Ramos (cell line): ENCODE data around the gene TTC3.
"Not testable (repeated sequence)": the region's sequence is repeated elsewhere in the genome, so short reads cannot be mapped to it uniquely, and the experiment has no call there.

Experiments used
- in situ Hi-C: fragments of 300-500 bp; cut with MboI; formaldehyde crosslinking; loops from one replicate; pipeline ENCODE4 v1.14.3; 2022; ENCODE audit warnings: low sequenced_read_pairs; ENCODE audit not compliant: unreplicated experiment

TTC3 gene, protein sequence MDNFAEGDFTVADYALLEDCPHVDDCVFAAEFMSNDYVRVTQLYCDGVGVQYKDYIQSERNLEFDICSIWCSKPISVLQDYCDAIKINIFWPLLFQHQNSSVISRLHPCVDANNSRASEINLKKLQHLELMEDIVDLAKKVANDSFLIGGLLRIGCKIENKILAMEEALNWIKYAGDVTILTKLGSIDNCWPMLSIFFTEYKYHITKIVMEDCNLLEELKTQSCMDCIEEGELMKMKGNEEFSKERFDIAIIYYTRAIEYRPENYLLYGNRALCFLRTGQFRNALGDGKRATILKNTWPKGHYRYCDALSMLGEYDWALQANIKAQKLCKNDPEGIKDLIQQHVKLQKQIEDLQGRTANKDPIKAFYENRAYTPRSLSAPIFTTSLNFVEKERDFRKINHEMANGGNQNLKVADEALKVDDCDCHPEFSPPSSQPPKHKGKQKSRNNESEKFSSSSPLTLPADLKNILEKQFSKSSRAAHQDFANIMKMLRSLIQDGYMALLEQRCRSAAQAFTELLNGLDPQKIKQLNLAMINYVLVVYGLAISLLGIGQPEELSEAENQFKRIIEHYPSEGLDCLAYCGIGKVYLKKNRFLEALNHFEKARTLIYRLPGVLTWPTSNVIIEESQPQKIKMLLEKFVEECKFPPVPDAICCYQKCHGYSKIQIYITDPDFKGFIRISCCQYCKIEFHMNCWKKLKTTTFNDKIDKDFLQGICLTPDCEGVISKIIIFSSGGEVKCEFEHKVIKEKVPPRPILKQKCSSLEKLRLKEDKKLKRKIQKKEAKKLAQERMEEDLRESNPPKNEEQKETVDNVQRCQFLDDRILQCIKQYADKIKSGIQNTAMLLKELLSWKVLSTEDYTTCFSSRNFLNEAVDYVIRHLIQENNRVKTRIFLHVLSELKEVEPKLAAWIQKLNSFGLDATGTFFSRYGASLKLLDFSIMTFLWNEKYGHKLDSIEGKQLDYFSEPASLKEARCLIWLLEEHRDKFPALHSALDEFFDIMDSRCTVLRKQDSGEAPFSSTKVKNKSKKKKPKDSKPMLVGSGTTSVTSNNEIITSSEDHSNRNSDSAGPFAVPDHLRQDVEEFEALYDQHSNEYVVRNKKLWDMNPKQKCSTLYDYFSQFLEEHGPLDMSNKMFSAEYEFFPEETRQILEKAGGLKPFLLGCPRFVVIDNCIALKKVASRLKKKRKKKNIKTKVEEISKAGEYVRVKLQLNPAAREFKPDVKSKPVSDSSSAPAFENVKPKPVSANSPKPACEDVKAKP (N-terminal part only)

DNA sequence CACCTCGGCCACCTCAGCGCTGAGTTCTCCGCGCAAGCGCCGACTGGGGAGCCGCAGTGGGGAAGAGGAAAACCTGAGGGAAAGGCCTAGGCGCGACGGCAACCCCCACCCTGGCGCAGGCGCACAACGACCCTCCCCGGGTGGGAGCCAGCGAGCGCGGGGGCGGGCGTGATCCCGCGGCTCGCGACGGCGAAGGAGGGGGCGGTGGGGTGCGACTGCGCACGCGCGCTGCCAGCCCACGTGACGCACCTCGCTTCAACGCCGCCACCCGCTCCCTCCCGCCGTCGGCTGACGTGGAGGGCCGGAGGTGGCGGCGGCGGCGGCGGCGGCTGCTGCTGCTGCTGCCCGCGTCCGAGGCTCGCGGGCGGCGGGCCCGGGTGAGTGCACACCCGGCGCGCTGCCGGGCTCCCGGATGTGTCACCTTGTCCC lies at the start of gene TTC3, which contains the start of gene PIGP:
TTC3 (plus strand) TSS at position 267 of the 429 bp plus-strand sequence. CDS start 14,004 bp downstream, outside the sequence.
PIGP (minus strand) TSS at position 84 of the 429 bp plus-strand sequence. CDS start 556 bp downstream, outside the sequence.
- in situ Hi-C loops: no loop called here

DNA sequence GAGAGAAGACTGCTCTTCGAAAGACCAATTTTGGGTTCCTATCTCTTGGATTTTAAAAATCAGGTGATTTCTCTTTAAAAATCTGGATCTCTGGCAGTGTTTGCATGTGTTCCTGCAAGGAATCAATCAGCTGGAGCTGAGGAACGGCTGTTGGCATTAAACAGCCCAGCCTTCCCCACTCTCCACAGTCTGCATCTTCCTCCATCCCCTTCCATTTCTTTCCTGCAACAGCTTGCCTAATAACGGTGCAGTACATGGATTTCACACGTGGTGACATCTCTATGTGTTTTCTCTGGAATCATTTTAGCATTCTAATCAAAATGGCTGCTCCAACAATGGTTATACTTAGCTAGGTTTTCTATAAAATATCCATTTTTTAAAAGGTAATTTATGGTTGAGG lies 46.6 kb upstream of the TTC3 start:
- in situ Hi-C loops: no loop called here

DNA sequence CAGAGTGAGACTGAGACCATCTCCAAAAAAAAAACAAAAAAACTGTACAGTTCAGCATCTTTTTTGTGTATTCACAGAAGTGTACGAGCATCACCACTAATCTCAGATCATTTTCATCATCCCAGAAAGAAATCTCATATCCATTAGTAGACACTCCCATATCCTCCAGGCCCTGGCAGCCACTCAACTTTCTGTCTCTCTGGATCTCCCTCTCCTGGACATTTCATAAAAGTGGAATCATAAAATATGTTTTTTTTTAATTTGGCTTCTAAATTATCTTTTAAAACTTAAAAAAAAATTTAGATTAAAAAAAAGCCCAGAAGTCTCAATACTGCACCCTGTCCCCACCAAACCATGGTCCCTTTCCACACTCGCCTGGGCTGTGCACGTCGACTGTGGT lies 44.5 kb upstream of the TTC3 start:
- in situ Hi-C loops: no loop called here

DNA sequence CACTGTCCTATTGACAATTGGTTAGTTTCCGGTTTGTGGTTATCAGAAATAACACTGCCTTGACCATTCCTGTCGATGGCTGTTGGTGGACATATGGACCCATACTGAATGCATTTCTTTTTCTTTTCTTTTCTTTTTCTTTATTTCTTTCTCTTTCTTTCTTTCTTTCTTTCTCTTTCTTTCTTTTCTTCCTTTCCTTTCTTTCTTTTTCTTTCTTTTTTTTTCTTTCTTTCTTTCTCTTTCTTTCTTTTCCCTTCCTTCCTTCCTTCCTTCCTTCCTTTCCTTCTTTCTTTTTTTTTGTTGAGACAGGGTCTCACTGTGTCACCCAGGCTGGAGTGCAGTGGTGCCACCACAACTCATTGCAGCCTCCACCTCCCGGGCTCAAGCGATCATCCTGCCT lies 42.2 kb upstream of the TTC3 start:
- in situ Hi-C loops: no loop called here

DNA sequence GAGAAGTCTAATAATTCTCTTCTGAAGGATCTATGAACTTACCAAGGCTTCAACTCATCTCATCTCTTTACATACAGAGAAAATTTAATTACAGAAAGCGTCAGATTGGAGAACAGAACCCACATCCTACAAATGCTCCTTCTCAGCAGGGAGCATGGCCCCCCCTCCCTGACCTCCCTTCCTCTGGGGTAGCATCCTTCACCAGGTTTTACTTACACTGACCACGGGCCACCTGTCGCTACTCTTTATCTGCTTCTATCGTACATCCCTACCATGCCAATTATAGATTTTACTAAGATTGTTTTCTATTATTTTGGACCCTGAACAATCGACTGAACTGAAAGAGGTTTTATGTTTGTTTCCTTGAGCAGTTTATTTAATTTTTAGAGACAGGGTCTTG lies 40.8 kb upstream of the TTC3 start:
- in situ Hi-C loops: no loop called here

DNA sequence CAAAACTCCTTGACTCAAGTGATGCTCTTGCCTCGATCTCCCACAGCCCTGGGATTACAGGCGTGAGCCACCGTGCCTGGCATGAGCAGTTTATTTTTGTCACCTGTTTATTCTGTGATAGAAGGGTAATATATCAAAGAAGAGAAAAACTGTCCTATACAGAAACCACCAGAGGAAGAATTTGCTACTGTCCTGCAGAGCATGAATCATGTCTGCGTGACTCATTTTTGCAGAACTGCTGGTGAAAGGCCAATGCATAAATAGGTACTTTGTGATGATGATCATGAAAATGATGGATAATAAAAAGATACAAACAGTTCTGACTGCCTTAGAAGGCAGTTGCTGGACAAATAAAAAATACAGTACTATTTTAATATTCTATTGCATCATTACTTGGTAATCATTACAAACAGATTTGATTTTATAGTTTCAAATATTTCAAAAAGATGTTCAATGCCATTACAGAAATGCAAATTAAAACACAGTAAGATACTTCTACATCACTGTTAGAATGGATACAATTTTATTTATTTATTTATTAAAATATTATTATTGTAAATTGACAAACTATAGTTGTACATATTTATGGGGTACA lies 40.1 kb upstream of the TTC3 start:
- in situ Hi-C loops: no loop called here

DNA sequence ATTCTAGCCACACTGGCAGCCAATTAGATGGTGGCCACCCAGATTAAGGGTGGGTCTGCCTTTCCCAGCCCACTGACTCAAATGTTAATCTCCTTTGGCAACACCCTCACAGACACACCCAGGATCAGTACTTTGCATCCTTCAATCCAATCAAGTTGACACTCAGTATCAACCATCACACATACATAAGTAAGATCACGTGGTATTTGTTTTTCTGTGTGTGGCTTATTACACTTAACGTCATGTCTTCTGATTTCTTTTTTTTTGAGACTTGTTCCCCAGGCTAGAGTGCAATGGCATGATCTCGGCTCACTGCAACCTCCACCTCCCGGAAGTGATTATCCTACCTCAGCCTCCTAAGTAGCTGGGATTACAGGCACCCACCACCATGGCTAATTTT lies 38.7 kb upstream of the TTC3 start:
- in situ Hi-C loops: not testable (repeated sequence)

DNA sequence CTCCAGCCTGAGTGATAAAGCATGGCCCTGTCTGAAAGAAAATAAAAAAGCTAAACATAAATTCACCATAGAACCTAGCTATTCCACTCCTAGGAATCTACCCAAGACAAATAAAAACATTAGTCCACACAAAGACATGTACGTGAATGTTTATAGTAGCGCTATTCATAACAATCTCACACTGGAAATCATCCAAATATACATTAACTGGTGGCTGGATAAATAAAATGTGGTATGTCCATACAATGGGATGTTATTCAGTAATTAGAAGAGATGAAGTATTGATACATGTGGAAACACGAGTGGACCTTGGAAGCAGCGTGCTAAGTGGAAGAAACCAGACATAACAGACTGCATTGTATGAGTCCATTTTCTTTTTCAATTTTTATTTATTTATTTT lies 36.9 kb upstream of the TTC3 start:
- in situ Hi-C loops: no loop called here

DNA sequence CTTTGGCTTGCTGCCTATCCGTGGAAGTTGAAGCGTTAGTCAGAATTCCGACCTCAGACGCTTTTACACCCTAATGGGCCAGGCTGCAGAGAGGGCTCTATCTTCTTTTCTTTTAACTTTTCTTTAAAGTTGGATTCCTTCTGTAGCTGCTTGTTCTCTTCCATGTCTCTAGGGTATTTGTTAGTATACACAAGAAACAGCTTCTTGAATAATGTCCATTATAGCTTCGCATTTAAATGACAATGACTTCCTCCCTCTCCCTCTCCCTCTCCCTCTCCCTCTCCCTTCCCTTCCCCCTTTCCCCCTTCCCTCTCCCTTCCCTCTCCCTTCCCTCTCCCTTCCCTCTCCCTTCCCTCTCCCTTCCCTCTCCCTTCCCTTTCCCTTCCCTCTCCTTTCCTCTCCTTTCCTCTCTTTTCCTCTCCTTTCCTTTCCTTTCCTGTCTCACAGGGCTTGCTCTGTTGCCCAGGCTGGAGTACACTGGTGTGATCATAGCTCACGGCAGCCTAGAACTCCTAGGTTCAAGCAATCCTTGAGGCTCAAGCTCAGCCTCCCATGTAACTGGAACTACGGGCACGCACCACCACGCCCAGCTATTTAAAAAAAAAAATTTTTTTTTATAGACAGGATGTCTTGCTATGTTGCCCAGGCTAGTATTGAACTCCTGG lies 33.5 kb upstream of the TTC3 start:
- in situ Hi-C loops: no loop called here

DNA sequence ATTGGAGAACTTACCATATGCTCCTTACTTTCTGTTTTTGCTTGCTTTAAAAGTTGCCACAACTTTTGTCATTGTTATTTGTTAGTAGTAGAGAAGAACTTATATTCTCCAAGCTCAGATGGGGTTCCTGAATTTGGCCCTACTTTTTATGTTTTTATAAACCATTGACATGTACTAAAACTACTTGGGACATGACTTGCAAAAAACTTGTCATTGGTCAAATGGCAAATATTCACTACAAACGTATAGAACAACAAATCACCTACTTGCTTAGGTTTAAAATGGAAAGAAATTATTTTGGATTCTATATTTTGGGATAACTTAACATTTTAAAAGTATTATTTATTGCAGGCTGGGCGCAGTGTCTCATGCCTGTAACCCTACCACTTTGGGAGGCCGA lies 32.8 kb upstream of the TTC3 start:
- in situ Hi-C loops: no loop called here

DNA sequence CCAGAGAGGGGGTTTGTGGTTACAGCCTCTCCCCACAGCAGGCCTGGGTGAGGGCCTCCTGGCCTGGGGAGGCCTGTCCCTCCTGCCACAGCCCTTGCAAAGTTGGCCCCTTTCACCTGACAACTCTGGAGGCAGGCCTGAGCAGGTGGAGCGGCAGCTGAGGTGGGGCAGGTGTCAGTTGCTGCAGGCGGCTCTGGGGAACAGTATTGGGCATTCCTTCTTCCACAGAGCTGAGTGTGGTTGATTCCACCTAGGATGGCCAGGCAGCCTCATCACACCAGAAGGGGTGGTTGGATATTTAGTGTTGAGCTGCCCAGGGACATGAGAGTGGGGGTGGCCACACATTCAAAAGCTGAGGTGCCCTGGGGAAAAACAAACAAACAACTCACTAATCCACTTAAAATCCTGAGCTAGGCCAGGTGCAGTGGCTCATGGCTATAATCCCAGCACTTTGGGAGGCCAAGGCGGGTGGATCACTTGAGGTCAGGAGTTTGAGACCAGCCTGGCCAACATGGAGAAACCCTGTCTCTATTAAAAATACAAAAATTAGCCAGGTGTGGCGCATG lies 31.3 kb upstream of the TTC3 start:
- in situ Hi-C loops: no loop called here

DNA sequence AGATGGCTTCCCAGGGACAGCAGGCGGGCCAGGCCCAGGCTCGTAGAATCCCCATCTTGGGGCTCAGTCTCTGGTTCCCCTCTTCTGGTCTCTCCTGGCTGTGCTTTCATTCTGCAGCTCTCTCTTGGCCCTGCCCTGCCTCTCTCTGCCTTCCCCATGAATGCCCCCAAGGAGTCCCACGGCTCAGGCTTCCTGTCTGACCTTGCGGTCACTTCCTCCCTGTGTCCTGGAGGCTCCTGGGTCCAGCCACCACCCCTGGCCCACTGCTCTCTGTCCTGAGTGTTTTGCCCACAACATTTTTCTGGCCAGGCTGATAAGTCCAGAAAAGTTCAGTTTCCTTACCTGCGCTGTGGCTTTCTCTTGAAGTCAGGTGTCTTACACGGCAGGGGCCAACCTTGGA lies 29.2 kb upstream of the TTC3 start:
- in situ Hi-C loops: no loop called here

DNA sequence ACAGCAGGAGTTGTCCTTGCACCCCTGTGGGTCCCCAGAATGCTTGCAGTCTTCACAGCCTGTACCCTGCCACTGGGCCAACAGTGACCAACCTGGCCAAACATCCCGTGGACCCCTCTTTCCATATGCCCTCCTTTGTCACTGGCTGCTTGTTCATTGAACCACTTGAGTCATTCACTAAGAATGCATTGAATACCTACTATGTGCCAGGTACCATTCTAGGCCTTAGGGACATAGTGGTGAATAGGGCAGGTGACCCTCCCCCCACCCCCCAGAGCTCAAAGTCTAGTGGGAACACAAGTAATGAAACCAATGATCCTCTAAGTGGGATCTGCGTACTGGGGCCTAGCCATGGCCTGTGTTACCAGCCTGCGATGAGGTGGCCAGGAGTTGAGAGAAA lies 28.4 kb upstream of the TTC3 start:
- in situ Hi-C loops: no loop called here

DNA sequence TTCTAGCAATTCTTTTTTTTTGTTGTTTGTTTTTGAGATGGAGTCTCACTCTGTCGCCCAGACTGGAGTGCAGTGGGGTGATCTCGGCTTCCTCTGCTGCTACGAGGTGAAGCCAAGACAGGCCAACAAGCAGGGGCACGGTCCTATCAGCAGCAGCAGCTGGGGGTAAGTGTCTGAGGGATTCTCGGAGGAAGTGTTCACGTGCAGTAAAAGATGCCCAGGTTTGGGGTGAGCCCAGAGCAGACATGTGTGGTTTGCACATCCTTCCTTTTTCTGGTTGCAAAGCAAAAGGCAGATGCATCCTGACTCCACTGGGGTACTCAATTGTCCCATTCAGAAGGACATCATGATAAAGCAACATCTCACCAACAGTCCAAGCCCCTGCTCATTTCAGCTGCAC lies 27.9 kb upstream of the TTC3 start:
- in situ Hi-C loops: no loop called here

DNA sequence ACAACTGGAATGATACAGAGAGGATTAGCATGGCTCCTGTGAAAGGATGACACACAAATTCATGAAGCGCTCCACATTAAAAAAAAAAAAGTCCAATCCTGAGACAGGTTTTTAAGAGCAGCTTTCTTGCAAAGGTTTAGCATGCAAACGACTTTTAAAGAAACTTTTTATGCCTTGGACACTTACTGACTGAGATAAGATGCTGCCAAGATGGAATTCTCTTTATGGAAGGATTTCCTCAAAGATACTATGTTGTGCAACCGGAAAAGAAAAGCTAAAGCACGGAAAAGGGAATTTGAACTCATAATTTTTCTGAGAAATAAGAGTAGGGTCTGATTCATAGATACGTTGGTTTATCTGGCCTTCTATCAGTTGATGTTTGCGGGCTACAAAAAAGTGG lies 27.5 kb upstream of the TTC3 start:
- in situ Hi-C loops: no loop called here

DNA sequence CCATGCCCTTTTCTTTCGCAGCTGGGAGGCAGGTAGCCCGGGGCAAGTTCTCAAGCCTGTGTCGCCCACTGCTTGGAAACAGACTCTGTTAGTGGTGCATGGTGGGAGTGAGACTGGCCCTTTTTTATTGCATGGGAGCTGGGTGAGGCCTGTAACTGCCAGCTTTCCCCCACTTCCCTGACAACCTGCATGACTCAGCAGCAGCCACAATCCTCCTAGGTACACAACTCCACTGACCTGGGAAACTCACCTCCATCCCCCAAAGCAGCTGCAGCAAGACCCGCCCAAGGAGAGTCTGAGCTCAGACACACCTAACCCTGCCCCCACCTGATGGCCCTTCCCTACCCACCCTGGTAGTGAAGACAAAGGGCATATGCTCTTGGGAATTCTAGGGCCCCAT lies 26.0 kb upstream of the TTC3 start:
- in situ Hi-C loops: no loop called here

DNA sequence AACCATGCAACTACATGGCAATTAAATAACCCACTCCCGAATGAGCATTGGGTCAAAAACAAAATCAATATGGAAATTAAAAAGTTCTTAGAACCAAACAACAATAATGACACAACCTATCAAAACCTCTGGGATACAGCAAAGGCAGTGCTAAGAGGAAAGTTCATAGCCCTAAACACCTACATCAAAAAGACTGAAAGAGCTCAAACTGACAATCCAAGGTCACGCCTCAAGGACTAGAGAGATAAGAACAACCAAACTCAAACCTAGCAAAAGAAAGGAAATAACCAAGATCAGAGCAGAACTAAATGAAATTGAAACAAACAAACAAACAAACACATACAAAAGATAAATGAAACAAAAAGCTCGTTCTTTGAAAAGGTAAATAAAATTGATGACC lies 23.3 kb upstream of the TTC3 start:
- in situ Hi-C loops: not testable (repeated sequence)

DNA sequence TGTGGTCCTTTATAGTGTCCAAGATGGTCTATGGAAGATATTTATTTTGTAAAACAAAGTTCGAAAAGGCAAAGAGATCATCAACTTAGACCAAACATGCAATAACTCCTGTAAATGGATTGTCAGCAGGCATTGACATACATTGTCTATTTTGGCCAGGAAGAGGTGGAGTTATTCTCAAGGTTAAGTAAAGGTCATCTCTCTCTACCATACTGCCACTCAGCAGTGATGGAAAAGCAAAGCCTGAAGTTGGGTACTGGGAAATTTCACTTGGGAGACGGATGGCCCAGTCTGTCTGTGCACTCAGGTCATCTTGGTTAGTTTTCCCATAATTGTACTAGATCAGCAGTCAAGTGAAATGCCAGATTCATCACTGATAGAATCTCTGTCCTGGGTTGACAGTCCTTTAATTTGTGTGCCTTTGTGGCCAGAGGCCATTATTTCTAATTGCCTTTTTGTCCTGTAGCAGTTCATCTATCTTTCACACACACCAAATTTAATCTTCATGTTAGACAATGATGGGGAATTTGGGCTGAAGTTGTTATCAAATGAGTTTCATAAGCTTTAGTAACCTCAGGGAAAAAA lies 17.7 kb upstream of the TTC3 start:
- in situ Hi-C loops: no loop called here

DNA sequence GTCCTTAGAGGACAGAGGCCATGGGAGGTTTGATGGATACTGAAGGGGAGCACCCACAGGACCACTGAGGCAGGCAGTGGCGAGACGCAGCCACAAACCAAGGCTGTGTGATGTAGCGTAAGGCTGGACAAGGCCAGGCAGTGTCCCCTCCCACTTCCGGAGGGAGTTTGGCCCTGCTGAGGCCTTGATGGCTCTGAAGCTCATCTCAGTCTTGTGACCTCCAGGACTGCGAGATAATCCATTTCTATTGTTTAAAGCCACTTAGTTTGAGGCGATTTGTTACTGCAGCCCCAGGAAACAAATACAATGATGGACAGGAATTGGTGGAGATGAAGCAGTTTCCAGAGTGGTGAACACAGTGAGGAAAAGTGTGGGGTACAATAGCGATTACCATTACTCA lies 15.4 kb upstream of the TTC3 start:
- in situ Hi-C loops: no loop called here
